Ovary (tissue), 3 donors: Measurements from ENCODE around the gene SNX10.

Experiments used
- POLR2A ChIP-seq: fragments of 450-650 bp; IDR thresholded peaks from one replicate; pipeline ENCODE4 v1.6.1; 2017; ENCODE audit warnings: antibody characterized with exemption, mild to moderate bottlenecking, moderate library complexity
- TF ChIP-seq, protein P1 (sequence below), 3 donors: fragments of 450-650 bp in 2 of 3; fragments of 200-600 bp in 1 of 3; IDR thresholded peaks; one replicate each; pipeline versions ENCODE4 v1.5.1 to v1.8.0; 2016 to 2022; ENCODE audit warnings: antibody characterized with exemption in 3 of 3, mild to moderate bottlenecking in 1 of 3
- donor health status: DM: no; HTN: no; CAD: no.

DNA sequence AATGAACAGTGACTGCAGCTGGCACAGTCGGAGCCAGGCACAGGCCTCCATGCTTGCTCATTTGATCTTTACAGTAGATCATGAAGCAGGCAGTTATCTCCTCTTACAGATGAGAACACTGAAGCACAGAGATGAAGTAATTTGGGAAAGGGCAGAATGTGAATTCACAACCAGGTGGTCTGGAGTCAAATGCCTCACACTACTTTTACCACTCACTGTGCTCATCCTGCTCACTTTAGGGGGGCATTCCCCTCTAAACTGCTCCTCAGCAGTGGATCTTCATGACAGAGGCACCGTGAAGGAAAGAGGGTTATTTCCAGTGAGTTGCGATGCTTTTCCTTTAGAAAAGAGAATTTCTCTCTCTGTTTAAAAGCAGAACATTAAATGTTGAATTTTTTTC is 15.1 kb downstream of the SNX10 start:
- TF ChIP-seq, protein P1, sequence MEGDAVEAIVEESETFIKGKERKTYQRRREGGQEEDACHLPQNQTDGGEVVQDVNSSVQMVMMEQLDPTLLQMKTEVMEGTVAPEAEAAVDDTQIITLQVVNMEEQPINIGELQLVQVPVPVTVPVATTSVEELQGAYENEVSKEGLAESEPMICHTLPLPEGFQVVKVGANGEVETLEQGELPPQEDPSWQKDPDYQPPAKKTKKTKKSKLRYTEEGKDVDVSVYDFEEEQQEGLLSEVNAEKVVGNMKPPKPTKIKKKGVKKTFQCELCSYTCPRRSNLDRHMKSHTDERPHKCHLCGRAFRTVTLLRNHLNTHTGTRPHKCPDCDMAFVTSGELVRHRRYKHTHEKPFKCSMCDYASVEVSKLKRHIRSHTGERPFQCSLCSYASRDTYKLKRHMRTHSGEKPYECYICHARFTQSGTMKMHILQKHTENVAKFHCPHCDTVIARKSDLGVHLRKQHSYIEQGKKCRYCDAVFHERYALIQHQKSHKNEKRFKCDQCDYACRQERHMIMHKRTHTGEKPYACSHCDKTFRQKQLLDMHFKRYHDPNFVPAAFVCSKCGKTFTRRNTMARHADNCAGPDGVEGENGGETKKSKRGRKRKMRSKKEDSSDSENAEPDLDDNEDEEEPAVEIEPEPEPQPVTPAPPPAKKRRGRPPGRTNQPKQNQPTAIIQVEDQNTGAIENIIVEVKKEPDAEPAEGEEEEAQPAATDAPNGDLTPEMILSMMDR (IDR thresholded peaks at IDR 0.05): no peak
- no peak for TF ChIP-seq POLR2A
